OCI-LY7 (cell line): Measurements from ENCODE around the gene SUPT20H. TPM values are rescaled to one million over a fixed set of nuclear protein-coding genes. Genes with fewer than 3 reads are reported as not detected.

Experiments
- BruUV-seq: library from RNA; stranded (reverse); fragments of 400-500 nt; replicated peaks from 2 replicates; lab custom pipeline; 2021; lab: Mats Ljungman, UMichigan
- CTCF ChIA-PET: fragments of 300-600 bp; sonication (Branson Sonifier 250); formaldehyde crosslinking; loops from one replicate; lab custom pipeline; 2022; ENCODE audit warnings: antibody characterized with exemption; ENCODE audit not compliant: unreplicated experiment; lab: Charles Lee
- POLR2A ChIA-PET: fragments of 300-600 bp; sonication (Branson Sonifier 250); formaldehyde crosslinking; loops from one replicate; lab custom pipeline; 2022; ENCODE audit warnings: antibody characterized with exemption; lab: Charles Lee
- DNase-seq: peaks from one replicate; pipeline ENCODE4 v3.0.0-alpha.2; 2015; ENCODE audit warnings: low spot score
- H2AFZ ChIP-seq: fragments of 200-600 bp; sonication (generic), shearing (Covaris generic); 2 replicates; pipeline ENCODE4 v1.6.1; 2014; ENCODE audit warnings: mild to moderate bottlenecking, antibody characterized with exemption, low read length, moderate library complexity
- H3K27ac ChIP-seq: fragments of 200-600 bp; sonication (generic); 2 replicates; pipeline ENCODE4 v1.5.1; 2014; ENCODE audit warnings: mixed run types, low read depth, mild to moderate bottlenecking, moderate library complexity, low read length, inconsistent platforms; ENCODE audit not compliant: poor library complexity, severe bottlenecking
- H3K36me3 ChIP-seq: fragments of 200-600 bp; sonication (generic); 2 replicates; pipeline ENCODE4 v1.6.1; 2014; ENCODE audit warnings: mild to moderate bottlenecking, antibody characterized with exemption, low read length, moderate library complexity, mixed read lengths; ENCODE audit not compliant: insufficient read depth
- H3K4me1 ChIP-seq: fragments of 200-600 bp; sonication (generic); 2 replicates; pipeline ENCODE4 v1.5.1; 2014; ENCODE audit warnings: mild to moderate bottlenecking, low read length; ENCODE audit not compliant: insufficient read depth, poor library complexity, severe bottlenecking
- H3K4me2 ChIP-seq: fragments of 200-600 bp; sonication (generic); 2 replicates; pipeline ENCODE4 v1.6.1; 2014; ENCODE audit warnings: mild to moderate bottlenecking, low read length
- H3K4me3 ChIP-seq: fragments of 200-600 bp; sonication (generic); 2 replicates; pipeline ENCODE4 v1.5.1; 2014; ENCODE audit warnings: mild to moderate bottlenecking, low read depth, low read length; ENCODE audit not compliant: poor library complexity, severe bottlenecking
- H3K79me2 ChIP-seq: fragments of 200-600 bp; sonication (generic); 2 replicates; pipeline ENCODE4 v1.6.1; 2016; ENCODE audit warnings: low read depth, mild to moderate bottlenecking, low read length, moderate library complexity, mixed read lengths; ENCODE audit not compliant: insufficient read depth
- H3K9me2 ChIP-seq: fragments of 200-600 bp; sonication (generic); 2 replicates; pipeline ENCODE4 v1.6.1; 2016; ENCODE audit warnings: mild to moderate bottlenecking, low read length, mixed read lengths; ENCODE audit not compliant: insufficient read depth
- H3K9me3 ChIP-seq: fragments of 200-600 bp; sonication (generic); 2 replicates; pipeline ENCODE4 v1.6.1; 2014; ENCODE audit warnings: mild to moderate bottlenecking, mixed run types, low read length, mixed read lengths
- H4K20me1 ChIP-seq: fragments of 200-600 bp; sonication (generic); 2 replicates; pipeline ENCODE4 v1.6.1; 2014; ENCODE audit warnings: mild to moderate bottlenecking, antibody characterized with exemption, low read length, moderate library complexity, mixed read lengths; ENCODE audit not compliant: insufficient read depth
- EZH2phosphoT487 ChIP-seq: fragments of 200-600 bp; sonication (generic); IDR thresholded peaks from 2 replicates; pipeline ENCODE4 v1.6.1; 2018; ENCODE audit warnings: low read depth, borderline replicate concordance, mild to moderate bottlenecking, mixed run types, antibody characterized with exemption, low read length, moderate library complexity, mixed read lengths
- intact Hi-C: fragments of 100-400 bp; cut with micrococcal nuclease; formaldehyde crosslinking; loops from one replicate; pipeline ENCODE4 v1.10.0; 2022; ENCODE audit not compliant: unreplicated experiment
- total RNA-seq, 2 experiments: library from RNA; depleted of rRNA in 1 of 2; stranded (reverse); fragments of >200 nt in 1 of 2; shearing (Covaris generic) in 1 of 2; gene quantifications; 2 replicates each; pipeline ENCODE4 v1.2.3, GENCODE V29; 2014 to 2022
- TF ChIP-seq, protein P1 (sequence below): fragments of 200-600 bp; sonication (generic); conservative IDR thresholded peaks from 2 replicates; pipeline ENCODE4 v1.5.1; 2014; ENCODE audit warnings: mild to moderate bottlenecking, antibody characterized with exemption, low read length, moderate library complexity, mixed read lengths

SUPT20H gene
- total RNA-seq, 2 experiments from 2014 or later: 53.0 to 88.3 TPM

DNA sequence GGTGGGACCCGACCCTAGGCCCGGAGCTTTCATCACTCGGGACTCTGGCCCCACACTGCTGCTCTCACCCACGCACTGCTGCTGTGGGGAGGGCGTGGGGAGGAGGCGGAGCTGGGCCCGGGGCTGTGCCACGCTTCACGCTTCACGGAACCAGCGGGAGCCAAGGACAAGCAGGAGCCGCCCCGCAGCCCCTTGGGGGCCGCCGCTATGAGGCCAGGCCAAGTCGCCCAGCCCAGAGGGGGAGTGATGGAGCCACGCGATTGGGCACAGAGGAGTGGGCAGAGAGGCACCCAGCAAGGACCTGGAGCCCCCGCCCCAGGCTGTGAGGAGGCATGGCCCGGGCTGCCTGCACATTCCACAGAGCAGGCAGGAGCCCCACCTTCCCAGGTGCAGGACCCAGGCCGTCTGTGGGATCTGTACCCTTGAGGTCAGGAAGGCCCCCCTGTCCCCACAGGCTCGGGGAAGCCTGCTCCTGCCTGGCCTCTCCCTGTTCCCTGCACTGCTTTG, 10.2 kb upstream of the SUPT20H start:
- intact Hi-C loops: loop anchor here (1.0 to 5.0 kb wide), 3 partner anchors 211 to 722 kb away; partner anchors contain the start of gene SPART
- H3K4me2 ChIP-seq: no peak overlapping the region
- H3K4me3 ChIP-seq: no peak overlapping the region
- ChIA-PET POLR2A (interaction anchor here (0.5 to 1.2 kb wide), 2 partner anchors 70 to 125 kb away, joined by 3 to 4 read pairs; no protein-coding TSS in a partner anchor), CTCF (interaction anchor here (0.7 to 1.0 kb wide), 3 partner anchors 11 to 67 kb away, joined by 3 read pairs; no protein-coding TSS in a partner anchor)
- no peak for DNase-seq
- no TSS peak for BruUV-seq
- H4K20me1 ChIP-seq: no peaks in the 10 kb centered on the region
- TF ChIP-seq EZH2phosphoT487: no peak
- TF ChIP-seq, protein P1, sequence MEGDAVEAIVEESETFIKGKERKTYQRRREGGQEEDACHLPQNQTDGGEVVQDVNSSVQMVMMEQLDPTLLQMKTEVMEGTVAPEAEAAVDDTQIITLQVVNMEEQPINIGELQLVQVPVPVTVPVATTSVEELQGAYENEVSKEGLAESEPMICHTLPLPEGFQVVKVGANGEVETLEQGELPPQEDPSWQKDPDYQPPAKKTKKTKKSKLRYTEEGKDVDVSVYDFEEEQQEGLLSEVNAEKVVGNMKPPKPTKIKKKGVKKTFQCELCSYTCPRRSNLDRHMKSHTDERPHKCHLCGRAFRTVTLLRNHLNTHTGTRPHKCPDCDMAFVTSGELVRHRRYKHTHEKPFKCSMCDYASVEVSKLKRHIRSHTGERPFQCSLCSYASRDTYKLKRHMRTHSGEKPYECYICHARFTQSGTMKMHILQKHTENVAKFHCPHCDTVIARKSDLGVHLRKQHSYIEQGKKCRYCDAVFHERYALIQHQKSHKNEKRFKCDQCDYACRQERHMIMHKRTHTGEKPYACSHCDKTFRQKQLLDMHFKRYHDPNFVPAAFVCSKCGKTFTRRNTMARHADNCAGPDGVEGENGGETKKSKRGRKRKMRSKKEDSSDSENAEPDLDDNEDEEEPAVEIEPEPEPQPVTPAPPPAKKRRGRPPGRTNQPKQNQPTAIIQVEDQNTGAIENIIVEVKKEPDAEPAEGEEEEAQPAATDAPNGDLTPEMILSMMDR: no peak
- no peaks in the 10 kb centered on the region for H3K9me3 ChIP-seq
- H3K27ac ChIP-seq: no peak overlapping the region
- H3K9me2 ChIP-seq: no peaks in the 10 kb centered on the region
- no peaks in the 10 kb centered on the region for H3K79me2 ChIP-seq
- H3K4me1 ChIP-seq: peaks cover 35% of the 10 kb centered on the region
- no peaks in the 10 kb centered on the region for H3K36me3 ChIP-seq
- H2AFZ ChIP-seq: no peak overlapping the region

DNA sequence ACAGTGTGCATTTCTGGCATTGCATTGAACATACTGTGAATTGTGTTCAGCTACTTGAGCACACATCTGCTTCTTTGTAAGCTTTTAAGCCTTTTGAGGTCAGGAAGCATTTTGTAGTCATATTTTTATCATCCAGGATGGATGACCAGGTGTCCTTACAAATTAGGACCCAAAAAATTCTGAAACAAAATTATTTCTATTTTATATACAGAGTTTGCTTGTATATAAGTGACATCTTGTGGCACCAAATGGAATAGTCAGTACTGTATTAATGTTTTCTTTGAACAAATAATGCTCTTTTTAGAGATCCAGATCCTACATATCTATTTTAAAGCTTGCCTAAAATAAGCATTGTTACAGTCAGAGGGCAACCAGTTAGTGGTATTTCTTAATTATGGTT, 9.5 kb upstream of the SUPT20H start:
- peaks cover 35% of the 10 kb centered on the region for H3K4me1 ChIP-seq
- no peaks in the 10 kb centered on the region for H4K20me1 ChIP-seq
- no peaks in the 10 kb centered on the region for H3K9me2 ChIP-seq
- peak; percentile 68 for DNase-seq
- H3K36me3 ChIP-seq: no peaks in the 10 kb centered on the region
- no peaks in the 10 kb centered on the region for H3K79me2 ChIP-seq
- H3K27ac ChIP-seq: peak overlapping the region; percentile 58
- peak overlapping the region; percentile 49 for H3K4me2 ChIP-seq
- H3K9me3 ChIP-seq: no peaks in the 10 kb centered on the region
- BruUV-seq: no TSS peak
- intact Hi-C loops: loop anchor here (1.0 to 5.0 kb wide), 3 partner anchors 70 to 722 kb away; partner anchors contain the start of genes ALG5 and SPART
- POLR2A ChIA-PET: interaction anchor here (1.7 kb wide), 1 partner anchor 68 kb away, joined by 9 read pairs; the partner anchor contains the start of gene EXOSC8
- CTCF ChIA-PET: no interaction called here
- TF ChIP-seq, protein P1: peak; percentile 90
- no peak for TF ChIP-seq EZH2phosphoT487
- H2AFZ ChIP-seq: peak overlapping the region; percentile 27; the same call in 1 of the 2 replicates
- no peak overlapping the region for H3K4me3 ChIP-seq

DNA sequence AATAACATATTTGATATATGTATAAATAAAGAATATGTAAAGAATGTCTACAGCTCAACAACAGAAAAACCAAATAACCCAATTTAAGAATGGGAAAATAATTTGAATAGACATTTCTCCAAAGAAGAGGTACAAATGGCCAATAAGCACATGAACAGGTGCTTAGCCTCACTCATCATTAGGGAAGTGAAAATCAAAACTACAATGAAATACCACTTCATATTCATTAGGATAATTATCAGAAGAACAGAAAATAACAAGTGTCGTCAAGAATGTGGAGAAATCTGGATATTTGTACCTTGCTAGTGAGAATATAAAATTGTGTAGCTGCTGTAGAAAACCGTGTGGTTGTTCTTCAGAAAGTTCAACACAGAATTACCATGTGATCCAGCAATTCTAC, 8.4 kb upstream of the SUPT20H start:
- intact Hi-C loops: loop anchor here (1.0 to 5.0 kb wide), 2 partner anchors 69 to 721 kb away; partner anchors contain the start of genes ALG5 and SPART
- H4K20me1 ChIP-seq: no peaks in the 10 kb centered on the region
- no peaks in the 10 kb centered on the region for H3K36me3 ChIP-seq
- no peaks in the 10 kb centered on the region for H3K79me2 ChIP-seq
- ChIA-PET POLR2A (interaction anchor here (0.6 to 1.7 kb wide), 7 partner anchors 16 to 1291 kb away, joined by 3 to 9 read pairs (median 4); partner anchors contain the start of gene EXOSC8), CTCF (no interaction called here)
- BruUV-seq: no TSS peak
- H3K9me3 ChIP-seq: no peaks in the 10 kb centered on the region
- DNase-seq: peak; percentile 40
- peak overlapping the region; percentile 58 for H3K27ac ChIP-seq
- H3K4me3 ChIP-seq: peak overlapping the region; percentile 15
- no peaks in the 10 kb centered on the region for H3K9me2 ChIP-seq
- TF ChIP-seq, protein P1: no peak
- no peak for TF ChIP-seq EZH2phosphoT487
- H2AFZ ChIP-seq: peak overlapping the region; percentile 45; the same call in 1 of the 2 replicates
- H3K4me1 ChIP-seq: peaks cover 35% of the 10 kb centered on the region
- H3K4me2 ChIP-seq: peak overlapping the region; percentile 49
